GM19372 (cell line): ENCODE results near the gene IL1R1.

Experiments used
- ATAC-seq: cut with Tn5 transposase; IDR thresholded peaks from one replicate; pipeline ENCODE4 v1.9.1; 2021; ENCODE audit warnings: mild to moderate bottlenecking, low read depth, moderate library complexity; ENCODE audit not compliant: unreplicated experiment

Gene IL1R1

DNA sequence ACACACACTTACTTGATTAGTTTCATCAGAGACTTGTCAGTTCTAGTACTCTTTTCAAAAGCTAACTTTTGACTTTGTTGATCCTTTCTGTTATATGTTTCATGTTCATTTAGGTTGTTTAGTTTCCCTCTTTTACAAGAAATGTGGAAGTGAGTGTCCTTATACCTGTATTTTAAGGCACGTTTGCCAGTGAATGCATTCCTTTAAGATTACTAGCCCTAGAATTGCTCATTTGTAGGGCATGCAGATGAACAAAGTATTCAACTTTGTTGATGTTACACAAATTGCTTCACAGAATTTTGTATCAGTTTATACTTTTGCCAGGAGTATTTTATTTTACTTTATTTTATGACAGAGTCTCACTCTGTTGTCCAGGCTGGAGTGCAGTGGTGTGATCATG, 50.5 kb downstream of the IL1R1 start:
- no peak for ATAC-seq

DNA sequence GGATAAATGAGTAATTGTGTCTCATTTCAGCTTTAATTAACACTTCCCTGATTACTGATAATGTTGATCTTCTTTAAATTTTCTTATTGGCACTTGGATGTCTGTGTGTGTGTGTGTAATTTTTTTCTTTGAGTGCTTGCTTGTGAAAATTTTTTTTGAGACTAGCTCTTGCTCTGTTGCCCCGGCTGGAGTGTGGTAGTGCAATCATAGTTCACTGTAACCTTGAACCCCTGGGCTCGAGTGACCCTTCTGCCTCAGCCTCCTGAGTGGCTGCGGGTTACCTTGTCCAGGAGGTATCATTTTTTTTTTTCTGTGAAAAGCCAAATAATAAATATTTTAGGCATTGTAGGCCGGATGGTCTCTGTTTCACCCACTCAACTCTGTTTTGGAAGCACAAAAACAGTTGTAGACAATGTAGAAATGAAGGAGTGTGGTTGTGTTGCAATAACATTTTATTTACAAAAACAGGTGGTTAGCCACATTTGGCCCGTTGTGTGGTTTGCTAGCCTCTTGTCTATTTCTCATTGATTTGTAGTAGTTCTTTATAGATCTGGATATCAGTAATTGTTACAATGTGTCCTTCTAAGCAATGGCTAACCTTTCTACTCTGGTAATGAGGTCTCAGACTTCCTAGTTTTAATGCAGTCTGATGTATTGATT, 52.2 kb downstream of the IL1R1 start:
- ATAC-seq: no peak

- ATAC-seq: no peak
These were observed 55.0 kb downstream of the IL1R1 start for GRCh38 chr2:102197389-102198137.

DNA sequence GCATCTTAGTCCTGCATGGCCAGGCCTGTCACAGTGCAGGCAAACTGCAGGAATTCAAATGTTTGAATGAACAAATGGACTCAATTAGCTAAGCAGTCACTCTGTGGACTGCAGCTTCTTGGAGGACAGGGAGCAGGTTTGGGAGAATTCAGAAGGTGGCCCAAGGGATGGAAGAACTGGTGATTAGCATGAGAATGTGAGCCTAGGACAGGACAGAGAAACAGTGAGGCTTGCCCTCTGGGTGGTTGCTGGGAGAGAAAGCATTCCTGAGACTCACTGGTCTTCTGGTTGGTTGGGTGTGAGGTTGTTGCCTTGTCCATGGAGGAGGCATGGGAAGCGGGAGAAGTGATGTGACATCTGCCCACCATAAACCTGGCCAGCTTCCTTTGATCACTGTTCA, 58.0 kb downstream of the IL1R1 start:
- no peak for ATAC-seq

- ATAC-seq: no peak
These were observed 62.1 kb downstream of the IL1R1 start for GRCh38 chr2:102204638-102205037.

- no peak for ATAC-seq
These were observed 64.3 kb downstream of the IL1R1 start for GRCh38 chr2:102206666-102207341.

DNA sequence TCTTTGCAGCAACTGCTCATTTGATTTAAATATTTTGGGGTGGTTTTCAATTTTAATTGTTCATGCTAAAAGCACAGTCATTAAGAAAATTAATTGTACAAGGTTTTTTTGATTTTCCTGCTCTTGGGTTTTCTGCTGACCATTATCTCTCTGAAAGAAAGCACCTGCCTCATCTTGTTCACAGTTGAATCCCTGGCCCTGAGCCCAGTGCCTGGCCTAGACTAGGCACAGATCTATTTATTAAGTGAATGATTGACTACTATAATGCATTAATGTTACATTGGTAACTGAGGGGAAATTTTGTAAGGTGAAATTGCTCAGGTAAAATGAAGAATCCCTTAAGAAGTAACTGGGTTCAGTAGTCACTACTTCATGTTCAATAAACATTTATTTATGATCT, 66.2 kb downstream of the IL1R1 start:
- ATAC-seq: no peak

DNA sequence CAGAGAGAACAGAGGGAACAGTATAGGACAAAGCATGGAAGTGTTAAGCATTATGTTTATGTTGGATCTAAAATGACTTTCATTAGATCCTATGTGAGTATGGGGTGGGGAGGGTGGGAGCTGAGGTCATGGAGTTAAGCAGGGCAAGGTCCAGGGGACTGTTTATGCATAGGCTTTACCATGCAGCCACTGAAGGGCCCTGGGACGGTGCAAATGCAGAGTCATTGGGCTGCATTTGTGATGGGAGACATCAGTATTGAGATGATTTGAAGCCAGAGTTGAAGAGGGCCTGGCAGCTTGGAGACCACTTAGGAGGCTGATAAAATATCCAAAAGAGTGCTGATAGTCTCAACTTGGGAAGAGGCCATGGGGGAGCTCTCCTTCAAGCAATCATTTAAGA, 66.9 kb downstream of the IL1R1 start:
- ATAC-seq: no peak

DNA sequence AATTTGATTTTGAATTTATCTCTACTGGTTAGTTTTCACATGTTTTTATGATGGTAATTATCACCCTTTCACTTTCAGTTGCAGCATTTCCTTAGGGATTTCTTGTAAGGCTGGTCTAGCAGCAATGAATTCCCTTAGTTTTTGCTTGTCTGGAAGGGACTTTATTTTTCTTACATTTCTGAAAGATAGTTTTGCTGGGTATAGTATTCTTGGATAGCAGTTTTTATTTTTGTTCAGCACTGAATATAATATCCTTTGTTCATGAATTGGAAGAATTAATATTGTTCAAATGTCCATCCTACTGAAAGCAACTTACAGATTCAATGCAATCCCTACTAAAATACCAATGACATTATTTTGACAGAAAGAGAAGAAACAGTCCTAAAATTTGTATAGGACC, 74.5 kb downstream of the IL1R1 start:
- ATAC-seq: no peak

- no peak for ATAC-seq
These were observed 82.5 kb downstream of the IL1R1 start for GRCh38 chr2:102224824-102225739.

DNA sequence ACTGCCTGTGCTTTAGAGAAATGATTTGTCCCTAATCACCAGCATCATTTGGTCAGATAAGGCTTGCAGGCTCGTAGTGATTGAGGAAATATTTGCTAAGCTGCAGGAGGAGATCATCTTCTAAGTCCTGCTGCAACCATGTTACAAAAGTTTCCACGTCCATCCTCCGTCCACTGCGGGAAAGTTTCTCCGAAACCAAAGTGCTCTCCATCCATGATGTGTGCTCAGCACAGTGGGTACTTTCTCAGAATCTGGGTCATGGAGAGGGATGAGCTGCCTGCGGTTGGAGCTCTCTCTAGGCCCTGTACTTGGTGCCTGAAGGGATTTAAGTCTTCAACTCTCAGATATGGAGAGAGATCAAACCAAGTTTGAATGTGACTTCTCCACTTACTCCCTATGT, 83.6 kb downstream of the IL1R1 start:
- ATAC-seq: no peak

- ATAC-seq: no peak
These were observed 84.3 kb downstream of the IL1R1 start for GRCh38 chr2:102226612-102227391.

GRCh38 chr2:102229141-102229769, 86.7 kb downstream of the IL1R1 start:
- ATAC-seq: no peak
